NCI-H345 (cell line): Measurements from ENCODE around the gene INSL3.
"Not testable (repeated sequence)": the region's sequence is repeated elsewhere in the genome, so short reads cannot be mapped to it uniquely, and the experiment has no call there.

Experiments used
- DNase-seq: peaks from one replicate; lab custom pipeline; 2025; lab: John Stamatoyannopoulos, UW

The INSL3 gene

DNA sequence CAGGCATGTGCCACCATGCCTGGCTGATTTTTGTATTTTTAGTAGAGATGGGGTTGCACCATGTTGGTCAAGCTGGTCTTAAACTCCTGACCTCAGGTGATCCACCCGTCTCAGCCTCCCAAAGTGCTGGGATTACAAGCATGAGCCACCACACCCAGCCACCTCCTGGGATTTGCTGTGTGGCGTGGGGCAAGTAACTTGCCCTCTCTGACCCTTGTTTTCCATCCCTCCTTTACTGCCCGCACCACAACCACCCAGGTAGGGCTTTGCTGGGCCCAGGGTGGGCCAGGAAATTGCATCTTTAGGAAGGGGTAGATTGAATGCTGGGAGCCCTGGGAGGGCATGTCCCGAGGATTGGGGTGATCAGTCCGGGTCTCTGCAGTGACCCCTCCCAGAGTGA lies 37.6 kb downstream of the INSL3 start:
- DNase-seq, result not testable (repeated sequence)

DNA sequence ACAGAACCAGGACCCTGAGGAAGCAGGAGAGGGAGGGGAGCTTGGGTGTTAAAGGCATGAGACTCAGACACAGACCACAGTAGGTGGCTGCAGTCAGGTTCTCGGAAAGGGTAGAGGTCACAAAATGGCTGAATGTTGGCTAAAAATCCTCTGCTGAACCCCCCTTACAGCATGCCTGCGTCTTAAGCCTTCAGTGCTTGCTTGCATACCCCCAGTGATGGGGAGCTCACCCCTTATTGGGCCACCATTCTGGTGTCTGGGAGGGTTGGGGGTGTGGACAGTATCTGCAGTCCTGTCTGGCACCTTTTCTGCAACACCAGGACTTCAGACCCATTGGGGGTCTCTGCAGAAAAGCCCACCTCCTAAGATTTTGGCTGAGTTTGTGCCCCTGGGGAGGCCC lies 40.5 kb downstream of the INSL3 start:
- DNase-seq, result no peak

DNA sequence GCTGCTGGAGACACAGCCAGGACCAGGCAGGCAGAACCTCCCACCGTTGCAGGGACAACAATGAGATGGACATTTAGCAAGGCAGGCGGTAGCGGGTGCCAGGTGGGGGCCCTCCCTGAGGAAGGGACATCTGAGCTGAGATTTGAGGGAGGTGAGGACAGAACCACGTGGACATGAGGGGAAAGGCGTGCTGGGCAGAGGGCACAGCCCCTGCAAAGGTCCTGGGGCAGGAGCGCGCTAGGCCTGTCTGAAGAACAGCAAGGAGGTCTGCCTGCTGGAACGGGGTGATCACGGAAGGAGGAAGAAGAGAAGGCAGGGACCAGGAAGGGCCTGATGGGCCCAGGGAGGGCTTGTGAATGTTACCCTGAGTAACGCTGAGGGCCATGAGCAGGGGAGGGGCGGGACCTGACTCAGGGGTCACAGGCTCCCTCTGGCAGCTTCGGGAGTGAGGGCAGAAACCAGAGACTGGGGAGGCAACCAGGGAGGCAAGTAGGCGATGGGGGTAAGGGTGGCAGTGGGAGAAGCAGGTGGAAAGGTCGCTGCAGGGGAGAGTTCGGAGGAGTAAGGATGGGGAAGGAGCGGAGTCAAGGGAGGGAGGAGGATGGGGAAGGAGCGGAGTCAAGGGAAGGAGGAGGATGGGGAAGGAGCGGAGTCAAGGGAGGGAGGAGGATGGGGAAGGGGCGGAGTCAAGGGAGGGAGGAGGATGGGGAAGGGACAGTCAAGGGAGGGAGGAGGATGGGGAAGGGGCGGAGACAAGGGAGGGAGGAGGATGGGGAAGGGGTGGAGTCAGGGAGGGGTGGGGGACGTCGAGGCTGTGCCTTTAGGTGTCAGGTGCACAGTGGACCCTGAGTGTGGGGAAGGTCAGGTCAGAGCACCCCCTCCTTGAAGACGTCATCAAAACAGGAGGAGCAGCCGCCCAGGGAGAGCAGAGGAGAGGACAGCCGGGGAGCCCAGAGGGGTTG lies 42.1 kb downstream of the INSL3 start:
- DNase-seq, result no peak

DNA sequence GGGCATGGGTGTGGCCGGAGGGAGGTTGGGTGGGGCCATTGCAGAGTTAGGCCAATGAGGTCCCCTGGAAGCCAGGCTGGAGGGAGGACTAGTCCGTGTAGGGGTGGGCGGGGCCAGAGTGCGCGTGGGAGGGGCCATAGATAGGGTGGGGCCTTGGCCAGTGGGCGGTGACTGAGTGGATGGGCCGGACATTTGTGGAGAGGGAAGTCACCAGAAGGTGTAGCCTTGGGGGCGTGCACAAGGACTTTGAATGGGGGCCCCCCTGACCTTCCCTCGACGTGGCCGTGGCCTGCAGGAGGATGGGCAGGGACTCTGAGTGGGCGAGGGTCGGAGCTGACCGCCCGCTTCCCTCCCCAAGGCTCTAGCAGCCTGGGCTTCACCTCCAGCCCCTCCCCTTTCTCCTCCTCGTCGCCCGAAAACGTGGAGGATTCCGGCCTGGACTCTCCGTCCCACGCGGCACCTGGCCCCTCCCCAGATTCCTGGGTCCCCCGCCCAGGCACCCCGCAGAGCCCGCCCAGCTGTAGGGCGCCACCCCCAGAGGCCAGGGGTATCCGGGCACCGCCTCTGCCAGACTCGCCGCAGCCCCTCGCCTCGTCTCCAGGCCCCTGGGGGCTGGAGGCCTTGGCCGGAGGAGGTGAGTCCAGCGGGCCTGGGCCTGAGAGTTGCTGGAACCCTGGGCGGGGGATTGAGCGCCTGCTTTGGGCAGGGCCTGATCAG lies 42.9 kb downstream of the INSL3 start:
- no peak for DNase-seq

DNA sequence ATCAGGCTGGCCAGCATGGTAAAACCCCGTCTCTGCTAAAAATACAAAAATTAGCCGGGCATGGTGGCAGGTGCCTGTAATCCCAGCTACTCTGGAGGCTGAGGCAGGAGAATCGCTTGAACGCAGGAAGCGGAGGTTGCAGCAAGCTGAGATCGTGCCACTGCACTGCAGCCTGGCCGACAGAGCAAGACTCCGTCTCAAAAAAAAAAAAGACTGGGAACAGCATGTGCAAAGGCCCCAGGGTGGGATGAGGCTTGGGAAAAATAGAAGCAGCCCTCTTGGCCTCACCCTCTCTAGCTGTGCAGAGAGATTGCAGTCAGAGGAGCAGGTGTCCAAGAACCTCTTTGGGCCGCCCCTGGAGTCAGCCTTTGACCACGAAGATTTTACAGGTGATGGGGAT lies 43.5 kb downstream of the INSL3 start:
- DNase-seq, result not testable (repeated sequence)

DNA sequence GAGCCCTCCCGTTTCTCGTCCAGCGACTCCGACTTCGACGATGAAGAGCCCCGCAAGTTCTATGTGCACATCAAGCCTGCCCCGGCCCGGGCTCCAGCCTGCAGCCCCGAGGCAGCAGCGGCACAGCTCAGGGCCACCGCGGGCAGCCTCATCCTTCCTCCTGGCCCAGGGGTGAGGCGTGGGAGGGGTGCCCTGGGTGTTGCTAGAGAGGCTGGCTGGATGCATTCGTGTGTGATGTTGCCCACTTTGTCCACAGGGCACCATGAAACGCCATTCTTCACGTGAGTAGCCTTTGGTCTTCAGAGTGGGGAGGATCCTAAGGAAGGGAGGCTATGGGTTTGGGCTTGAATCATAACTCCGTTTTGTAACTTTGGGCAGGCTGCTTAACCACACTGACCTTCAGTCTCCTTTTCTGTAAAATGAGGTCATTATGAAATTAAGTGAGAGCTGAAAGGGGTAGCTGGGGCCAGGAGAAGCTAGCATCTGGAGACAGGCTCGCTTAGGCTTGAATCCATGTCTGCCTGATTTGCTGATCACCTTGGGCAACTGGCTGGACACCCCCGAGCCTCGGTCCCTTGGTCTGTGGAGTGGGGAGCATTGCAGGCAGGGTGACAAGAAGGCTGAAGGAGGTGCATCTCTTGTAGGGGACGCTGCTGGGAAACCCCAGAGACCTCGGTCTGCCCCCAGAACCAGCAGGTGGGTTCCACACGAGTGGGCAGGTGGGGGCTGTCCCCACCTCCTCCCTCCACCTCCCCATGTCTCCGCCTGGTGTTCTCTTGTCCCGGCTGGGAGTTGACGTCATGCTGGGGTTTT lies 45.1 kb downstream of the INSL3 start:
- no peak for DNase-seq

DNA sequence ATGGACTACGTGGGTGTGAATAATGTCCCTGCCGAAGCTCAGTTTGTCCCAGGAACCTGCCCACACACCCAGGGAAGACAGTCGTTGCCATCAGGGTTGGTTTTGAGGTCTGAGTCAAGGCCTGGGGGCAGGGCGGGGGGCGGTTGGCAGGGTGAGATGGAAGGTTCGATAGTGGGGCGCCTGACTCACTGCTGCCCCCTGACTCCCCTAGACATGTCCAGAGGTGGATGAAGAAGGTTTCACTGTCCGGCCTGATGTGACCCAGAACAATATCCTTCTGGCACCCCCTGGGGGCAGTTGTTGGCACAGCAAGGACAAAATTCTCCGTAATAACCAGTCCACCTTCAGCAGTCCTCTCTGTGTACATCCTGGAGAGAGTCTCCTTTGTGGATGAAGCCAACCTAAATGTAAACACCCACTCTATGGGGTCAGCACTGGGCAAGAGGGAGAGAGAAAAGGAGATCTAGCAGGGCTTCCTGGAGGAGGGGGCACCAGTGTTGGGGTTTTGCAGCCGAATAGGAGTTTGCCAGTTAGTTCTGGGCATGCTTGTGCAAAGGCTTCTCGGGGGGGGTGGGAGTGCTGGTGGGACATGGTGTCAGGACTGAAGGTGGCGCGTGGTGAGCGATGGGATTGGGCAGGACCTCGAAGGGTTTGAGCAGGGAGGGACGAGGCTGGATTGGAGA lies 45.9 kb downstream of the INSL3 start:
- no peak for DNase-seq

DNA sequence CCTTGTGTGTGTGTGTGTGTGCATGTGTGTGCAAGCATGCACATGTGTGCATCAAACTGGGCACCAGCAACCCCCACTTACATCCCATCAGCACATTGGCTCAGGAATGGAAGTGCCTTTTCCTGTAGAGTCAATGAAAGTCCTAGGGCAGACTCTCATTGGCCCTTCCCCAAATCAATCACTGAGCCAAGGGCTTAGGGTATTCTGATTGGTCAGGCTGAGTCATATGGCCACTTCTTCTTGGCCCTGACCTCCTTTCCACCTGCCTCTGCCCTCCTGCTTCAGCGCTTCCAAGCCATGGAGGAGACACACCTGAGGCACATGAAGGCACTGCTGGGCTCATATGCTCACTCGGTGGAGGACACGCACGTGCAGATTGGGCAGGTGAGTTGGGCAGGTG lies 49.1 kb downstream of the INSL3 start:
- no peak for DNase-seq

DNA sequence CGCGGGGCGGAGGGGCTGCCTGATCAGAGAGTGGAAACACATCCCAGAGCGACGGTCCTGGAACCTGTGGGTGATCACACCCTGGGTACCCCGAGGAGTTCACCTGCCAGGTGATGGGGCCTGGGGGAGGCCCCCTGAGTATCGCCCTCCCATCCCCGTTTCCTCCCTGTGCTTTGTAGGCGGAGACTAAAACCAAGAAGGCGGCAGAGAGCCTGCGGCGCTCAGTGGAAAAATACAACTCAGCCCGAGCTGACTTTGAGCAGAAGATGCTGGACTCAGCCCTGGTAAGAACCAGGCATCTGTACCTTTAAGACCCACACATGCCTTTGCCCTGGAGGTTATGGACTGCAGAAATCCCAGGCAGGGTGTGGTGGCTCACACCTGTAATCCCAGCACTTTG lies 50.7 kb downstream of the INSL3 start:
- no peak for DNase-seq

DNA sequence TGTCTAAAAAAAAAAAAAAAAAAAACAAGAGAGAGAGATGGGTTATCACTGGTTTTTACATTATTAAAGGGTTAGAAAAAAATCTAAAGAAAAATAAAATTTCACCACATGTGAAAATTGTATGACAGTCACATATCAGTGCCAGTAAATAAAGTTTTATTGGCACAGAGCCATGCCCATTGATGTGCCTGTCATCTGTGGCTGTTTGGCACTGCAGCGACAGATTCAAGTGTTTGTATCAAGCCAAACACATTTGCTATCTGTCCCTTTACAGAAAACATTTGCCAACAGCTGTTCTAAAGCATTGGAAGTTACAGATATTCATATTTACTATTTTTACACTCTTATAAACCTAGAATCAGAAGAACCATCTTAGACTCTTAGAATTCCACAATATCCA lies 53.8 kb downstream of the INSL3 start:
- no peak for DNase-seq

DNA sequence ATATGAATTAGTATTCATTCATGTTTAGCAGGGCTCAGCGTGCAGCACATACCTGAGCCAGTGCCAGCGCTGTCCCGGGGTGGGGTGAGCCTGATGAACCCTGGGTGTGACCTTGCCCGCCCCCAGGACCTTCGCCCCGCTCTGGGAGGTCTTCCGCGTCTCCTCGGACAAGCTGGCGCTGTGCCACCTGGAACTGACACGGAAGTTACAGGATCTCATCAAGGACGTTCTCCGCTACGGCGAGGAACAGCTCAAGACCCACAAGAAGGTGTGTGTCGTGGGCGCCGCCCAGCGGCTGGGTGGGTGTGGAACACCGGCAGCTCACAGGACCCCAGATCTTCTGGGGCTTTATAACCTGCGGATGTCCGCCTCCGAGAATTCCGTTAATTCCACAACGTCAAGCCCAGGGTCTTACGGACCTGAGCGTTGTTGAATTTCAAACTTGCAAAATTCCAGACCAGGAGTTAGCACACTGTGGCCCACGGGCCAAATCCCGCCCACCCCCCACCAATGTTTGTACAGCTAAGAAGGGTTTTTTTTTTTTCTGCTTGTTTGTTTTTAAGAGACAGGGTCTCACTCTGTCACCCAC lies 54.7 kb downstream of the INSL3 start:
- DNase-seq, result no peak
